ENCODE measurements around the gene ZFHX3. TPM values are rescaled to one million over a fixed set of nuclear protein-coding genes. Genes with fewer than 3 reads are reported as not detected.

ZFHX3 gene
- total and polyA plus RNA-seq, 9 of the 15 experiments (the other 6 are each of a cell fraction or from before 2014, with no cell fraction given), result 0.01 to 0.23 (median 0.06) TPM; not detected in 4

- FAIRE-seq, result no peak
- ChIA-PET CTCF (ENCODE audit: low intra/inter-chr PET ratio) (no interaction called here), POLR2A (no interaction called here)
- H3K9ac ChIP-seq (ENCODE audit: insufficient read depth in 1 of 2, low read depth in 2 of 2, low read length in 2 of 2), result no peak overlapping the region
- no peaks in the 10 kb centered on the region for H3K4me1 ChIP-seq (replicated peaks in 1 of 2; ENCODE audit: control insufficient read depth in 2 of 2, insufficient read depth in 2 of 2, low read length in 2 of 2)
- no peak for DNase-seq (ENCODE audit: extremely low read depth in 1 of 4, low spot score in 3 of 4)
- no peaks in the 10 kb centered on the region for H3K9me3 ChIP-seq (replicated peaks; ENCODE audit: control insufficient read depth, insufficient read depth, low read depth, low read length)
- H3K27me3 ChIP-seq (ENCODE audit: control insufficient read depth in 2 of 2, insufficient read depth in 2 of 2, low read length in 2 of 2), result peaks cover 16 to 43% of the 10 kb centered on the region in 2 experiments
- intact Hi-C loops (cut with micrococcal nuclease), result no loop called here
- BruUV-seq (replicated peaks), result no TSS peak
- no peak for ATAC-seq
- peaks cover 4% of the 10 kb centered on the region for H3K9me1 ChIP-seq (ENCODE audit: control insufficient read depth, insufficient read depth, low read length)
- TF ChIP-seq TRIM25 (IDR thresholded peaks at IDR 0.05; ENCODE audit: borderline replicate concordance) (no peak), CHD1 (IDR thresholded peaks at IDR 0.05; ENCODE audit: low read length) (no peak), TAL1 (IDR thresholded peaks at IDR 0.05) (no peak), KAT8 (IDR thresholded peaks at IDR 0.05; ENCODE audit: low read depth) (no peak), ZC3H8 (IDR thresholded peaks at IDR 0.05) (no peak), CHCHD3 (CRISPR knock-in tag; IDR thresholded peaks at IDR 0.05) (no peak), ZNF644 (tag; IDR thresholded peaks at IDR 0.05; ENCODE audit: low read depth) (no peak), HNRNPUL1 (IDR thresholded peaks at IDR 0.05; ENCODE audit: low read length) (no peak), ZNF140 (CRISPR knock-in tag; IDR thresholded peaks at IDR 0.05) (no peak), NR4A1 (CRISPR knock-in tag; IDR thresholded peaks at IDR 0.05) (no peak), NR4A1 (tag; IDR thresholded peaks at IDR 0.05) (no peak), CBFB (CRISPR knock-in tag; IDR thresholded peaks at IDR 0.05) (no peak), DLX4 (CRISPR knock-in tag; IDR thresholded peaks at IDR 0.05) (no peak), ELF4 (CRISPR knock-in tag; IDR thresholded peaks at IDR 0.05) (no peak), THRAP3 (IDR thresholded peaks at IDR 0.05; ENCODE audit: borderline replicate concordance) (no peak)
- TF ChIP-seq, protein P1, sequence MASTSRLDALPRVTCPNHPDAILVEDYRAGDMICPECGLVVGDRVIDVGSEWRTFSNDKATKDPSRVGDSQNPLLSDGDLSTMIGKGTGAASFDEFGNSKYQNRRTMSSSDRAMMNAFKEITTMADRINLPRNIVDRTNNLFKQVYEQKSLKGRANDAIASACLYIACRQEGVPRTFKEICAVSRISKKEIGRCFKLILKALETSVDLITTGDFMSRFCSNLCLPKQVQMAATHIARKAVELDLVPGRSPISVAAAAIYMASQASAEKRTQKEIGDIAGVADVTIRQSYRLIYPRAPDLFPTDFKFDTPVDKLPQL (IDR thresholded peaks at IDR 0.05; ENCODE audit: extremely low read depth, insufficient read length), result no peak
- TF ChIP-seq, protein P2, sequence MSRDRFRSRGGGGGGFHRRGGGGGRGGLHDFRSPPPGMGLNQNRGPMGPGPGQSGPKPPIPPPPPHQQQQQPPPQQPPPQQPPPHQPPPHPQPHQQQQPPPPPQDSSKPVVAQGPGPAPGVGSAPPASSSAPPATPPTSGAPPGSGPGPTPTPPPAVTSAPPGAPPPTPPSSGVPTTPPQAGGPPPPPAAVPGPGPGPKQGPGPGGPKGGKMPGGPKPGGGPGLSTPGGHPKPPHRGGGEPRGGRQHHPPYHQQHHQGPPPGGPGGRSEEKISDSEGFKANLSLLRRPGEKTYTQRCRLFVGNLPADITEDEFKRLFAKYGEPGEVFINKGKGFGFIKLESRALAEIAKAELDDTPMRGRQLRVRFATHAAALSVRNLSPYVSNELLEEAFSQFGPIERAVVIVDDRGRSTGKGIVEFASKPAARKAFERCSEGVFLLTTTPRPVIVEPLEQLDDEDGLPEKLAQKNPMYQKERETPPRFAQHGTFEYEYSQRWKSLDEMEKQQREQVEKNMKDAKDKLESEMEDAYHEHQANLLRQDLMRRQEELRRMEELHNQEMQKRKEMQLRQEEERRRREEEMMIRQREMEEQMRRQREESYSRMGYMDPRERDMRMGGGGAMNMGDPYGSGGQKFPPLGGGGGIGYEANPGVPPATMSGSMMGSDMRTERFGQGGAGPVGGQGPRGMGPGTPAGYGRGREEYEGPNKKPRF (IDR thresholded peaks at IDR 0.05; ENCODE audit: low read depth, low read length), result no peak
- in situ Hi-C loops (cut with MboI), result no loop called here
- H3K79me2 ChIP-seq (ENCODE audit: control insufficient read depth, insufficient read depth, low read length), result no peaks in the 10 kb centered on the region
- H3K27ac ChIP-seq (ENCODE audit: extremely low read depth, low read depth, low read length), result no peak overlapping the region
- H3K4me3 ChIP-seq, result no peak overlapping the region
- H4K20me1 ChIP-seq (replicated peaks; ENCODE audit: control insufficient read depth, insufficient read depth, low read length), result no peaks in the 10 kb centered on the region
- H3K36me3 ChIP-seq (ENCODE audit: control insufficient read depth, insufficient read depth, low read length), result no peaks in the 10 kb centered on the region
- no peak overlapping the region for H3K4me2 ChIP-seq (ENCODE audit: insufficient read depth, low read length)
- H2AFZ ChIP-seq (ENCODE audit: low read depth, low read length), result no peak overlapping the region
Observed at GRCh38 chr16:72862090-72862489, 185.8 kb downstream of the ZFHX3 start.

All from K562 (cell line).